GM18870 (cell line): ENCODE data around the gene OSBPL2.

Experiments
- ATAC-seq: cut with Tn5 transposase; IDR thresholded peaks from one replicate; pipeline ENCODE4 v1.9.1; 2021; ENCODE audit warnings: moderate library complexity; ENCODE audit not compliant: unreplicated experiment

Gene OSBPL2

GRCh38 chr20:62321521-62321948, 83.2 kb downstream of the OSBPL2 start:
- ATAC-seq = no peak

GRCh38 chr20:62321975-62322374, 83.7 kb downstream of the OSBPL2 start:
- ATAC-seq = no peak

- ATAC-seq = no peak
Observed at GRCh38 chr20:62322492-62323041, 84.2 kb downstream of the OSBPL2 start.

- ATAC-seq = no peak
Observed at GRCh38 chr20:62323146-62323979, 85.0 kb downstream of the OSBPL2 start.

- ATAC-seq = no peak
Observed at GRCh38 chr20:62323980-62324906, 85.9 kb downstream of the OSBPL2 start.

GRCh38 chr20:62325172-62325905, 87.0 kb downstream of the OSBPL2 start:
- ATAC-seq = no peak

- ATAC-seq = no peak
Observed at GRCh38 chr20:62326559-62326958, 88.2 kb downstream of the OSBPL2 start.

GRCh38 chr20:62326959-62327725, 88.8 kb downstream of the OSBPL2 start:
- ATAC-seq = no peak

GRCh38 chr20:62327726-62328495, 89.6 kb downstream of the OSBPL2 start:
- no peak for ATAC-seq

- no peak for ATAC-seq
Observed at GRCh38 chr20:62328684-62329388, 90.5 kb downstream of the OSBPL2 start.

- ATAC-seq = no peak
Observed at GRCh38 chr20:62329389-62330377, 91.4 kb downstream of the OSBPL2 start.

GRCh38 chr20:62330576-62331317, 92.4 kb downstream of the OSBPL2 start:
- ATAC-seq = no peak

- ATAC-seq = no peak
Observed at GRCh38 chr20:62331347-62331746, 93.0 kb downstream of the OSBPL2 start.

GRCh38 chr20:62332421-62332820, 94.1 kb downstream of the OSBPL2 start:
- ATAC-seq = no peak

- ATAC-seq = no peak
Observed at GRCh38 chr20:62332989-62333819, 94.9 kb downstream of the OSBPL2 start.
